OCI-LY1 (cell line): Measurements from ENCODE around the gene STK39.
A peak's percentile ranks its signal among the peaks of the same experiment; 100 is the strongest.

Experiments used
- CTCF ChIP-seq: fragments of 200-600 bp; sonication (generic), shearing (Covaris generic); IDR thresholded peaks from 2 replicates; pipeline ENCODE4 v1.5.1; 2017; ENCODE audit warnings: mild to moderate bottlenecking, antibody characterized with exemption, low read length, moderate library complexity, mixed read lengths
- EZH2 ChIP-seq: fragments of 200-600 bp; sonication (generic), shearing (Covaris generic); IDR thresholded peaks from 2 replicates; pipeline ENCODE4 v1.8.0; 2017; ENCODE audit warnings: borderline replicate concordance, mixed run types, mild to moderate bottlenecking, antibody characterized with exemption, low read length, moderate library complexity, mixed read lengths

- TF ChIP-seq CTCF (peak; percentile 75), EZH2 (no peak)
Measured at GRCh38 chr2:168119515-168120141, 127.8 kb downstream of the STK39 start.
